Measurements from ENCODE around the gene SAMD1. TPM values are rescaled to one million over a fixed set of nuclear protein-coding genes. Genes with fewer than 3 reads are reported as not detected.

The SAMD1 gene
- total and polyA plus RNA-seq, 9 of the 15 experiments (the other 6 are each of a cell fraction or from before 2014, with no cell fraction given) = 2.9 to 96.0 (median 43.5) TPM

- TF ChIP-seq, protein P1, sequence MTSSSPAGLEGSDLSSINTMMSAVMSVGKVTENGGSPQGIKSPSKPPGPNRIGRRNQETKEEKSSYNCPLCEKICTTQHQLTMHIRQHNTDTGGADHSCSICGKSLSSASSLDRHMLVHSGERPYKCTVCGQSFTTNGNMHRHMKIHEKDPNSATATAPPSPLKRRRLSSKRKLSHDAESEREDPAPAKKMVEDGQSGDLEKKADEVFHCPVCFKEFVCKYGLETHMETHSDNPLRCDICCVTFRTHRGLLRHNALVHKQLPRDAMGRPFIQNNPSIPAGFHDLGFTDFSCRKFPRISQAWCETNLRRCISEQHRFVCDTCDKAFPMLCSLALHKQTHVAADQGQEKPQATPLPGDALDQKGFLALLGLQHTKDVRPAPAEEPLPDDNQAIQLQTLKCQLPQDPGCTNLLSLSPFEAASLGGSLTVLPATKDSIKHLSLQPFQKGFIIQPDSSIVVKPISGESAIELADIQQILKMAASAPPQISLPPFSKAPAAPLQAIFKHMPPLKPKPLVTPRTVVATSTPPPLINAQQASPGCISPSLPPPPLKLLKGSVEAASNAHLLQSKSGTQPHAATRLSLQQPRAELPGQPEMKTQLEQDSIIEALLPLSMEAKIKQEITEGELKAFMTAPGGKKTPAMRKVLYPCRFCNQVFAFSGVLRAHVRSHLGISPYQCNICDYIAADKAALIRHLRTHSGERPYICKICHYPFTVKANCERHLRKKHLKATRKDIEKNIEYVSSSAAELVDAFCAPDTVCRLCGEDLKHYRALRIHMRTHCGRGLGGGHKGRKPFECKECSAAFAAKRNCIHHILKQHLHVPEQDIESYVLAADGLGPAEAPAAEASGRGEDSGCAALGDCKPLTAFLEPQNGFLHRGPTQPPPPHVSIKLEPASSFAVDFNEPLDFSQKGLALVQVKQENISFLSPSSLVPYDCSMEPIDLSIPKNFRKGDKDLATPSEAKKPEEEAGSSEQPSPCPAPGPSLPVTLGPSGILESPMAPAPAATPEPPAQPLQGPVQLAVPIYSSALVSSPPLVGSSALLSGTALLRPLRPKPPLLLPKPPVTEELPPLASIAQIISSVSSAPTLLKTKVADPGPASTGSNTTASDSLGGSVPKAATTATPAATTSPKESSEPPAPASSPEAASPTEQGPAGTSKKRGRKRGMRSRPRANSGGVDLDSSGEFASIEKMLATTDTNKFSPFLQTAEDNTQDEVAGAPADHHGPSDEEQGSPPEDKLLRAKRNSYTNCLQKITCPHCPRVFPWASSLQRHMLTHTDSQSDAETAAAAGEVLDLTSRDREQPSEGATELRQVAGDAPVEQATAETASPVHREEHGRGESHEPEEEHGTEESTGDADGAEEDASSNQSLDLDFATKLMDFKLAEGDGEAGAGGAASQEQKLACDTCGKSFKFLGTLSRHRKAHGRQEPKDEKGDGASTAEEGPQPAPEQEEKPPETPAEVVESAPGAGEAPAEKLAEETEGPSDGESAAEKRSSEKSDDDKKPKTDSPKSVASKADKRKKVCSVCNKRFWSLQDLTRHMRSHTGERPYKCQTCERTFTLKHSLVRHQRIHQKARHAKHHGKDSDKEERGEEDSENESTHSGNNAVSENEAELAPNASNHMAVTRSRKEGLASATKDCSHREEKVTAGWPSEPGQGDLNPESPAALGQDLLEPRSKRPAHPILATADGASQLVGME (CRISPR knock-in tag; IDR thresholded peaks at IDR 0.05) = 0 out of 2 replicates have a peak, but pooled peaks have one; percentile 19
- TF ChIP-seq HNRNPLL (IDR thresholded peaks at IDR 0.05; ENCODE audit: low read depth, low read length, poor library complexity, severe bottlenecking) (no peak), NCOA4 (IDR thresholded peaks at IDR 0.05; ENCODE audit: partially characterized antibody) (no peak), GABPB1 (CRISPR knock-in tag; IDR thresholded peaks at IDR 0.05) (no peak), ZNF695 (CRISPR knock-in tag; IDR thresholded peaks at IDR 0.05) (0 out of 2 replicates have a peak, but pooled peaks have one; percentile 15), TRIM28 (IDR thresholded peaks at IDR 0.05) (no peak), ZBTB7A (IDR thresholded peaks at IDR 0.05; ENCODE audit: borderline replicate concordance, control insufficient read depth, low read depth, low read length) (peak; percentile 25; the same call in 1 of the 2 replicates), OTX1 (CRISPR knock-in tag; IDR thresholded peaks at IDR 0.05) (no peak), PHF20 (IDR thresholded peaks at IDR 0.05; ENCODE audit: partially characterized antibody) (peak; percentile 74), CBX2 (IDR thresholded peaks at IDR 0.05; ENCODE audit: insufficient read depth, low read length, poor library complexity, severe bottlenecking) (no peak), RAD51 (IDR thresholded peaks at IDR 0.05; ENCODE audit: borderline replicate concordance, low read depth) (no peak), HDAC8 (tag; IDR thresholded peaks at IDR 0.05) (no peak), CSDE1 (IDR thresholded peaks at IDR 0.05) (no peak), ZNF121 (CRISPR knock-in tag; conservative IDR thresholded peaks at IDR 0.05) (no peak), SETDB1 (IDR thresholded peaks at IDR 0.05; ENCODE audit: low read length) (no peak), COPS2 (conservative IDR thresholded peaks at IDR 0.05) (no peak), NRF1 (conservative IDR thresholded peaks at IDR 0.05 in 1 of 2, IDR thresholded peaks at IDR 0.05 in 1 of 2) (peak; percentile 58 to 73; a peak in 2 of 4 replicates), NR2F6 (CRISPR knock-in tag; IDR thresholded peaks at IDR 0.05) (0 out of 2 replicates have a peak, but pooled peaks have one; percentile 62), ZSCAN32 (CRISPR knock-in tag; IDR thresholded peaks at IDR 0.05) (no peak), ZNF778 (CRISPR knock-in tag; IDR thresholded peaks at IDR 0.05) (no peak), PTTG1 (tag; IDR thresholded peaks at IDR 0.05; ENCODE audit: low read depth) (no peak), NFE2 (IDR thresholded peaks at IDR 0.05; ENCODE audit: low read depth) (no peak), ZC3H11A (IDR thresholded peaks at IDR 0.05; ENCODE audit: low read depth, low read length) (no peak), SIRT6 (IDR thresholded peaks at IDR 0.05; ENCODE audit: low read depth, low read length) (no peak), NFIX (CRISPR knock-in tag; IDR thresholded peaks at IDR 0.05; ENCODE audit: low read depth) (no peak)
These were observed 27.9 kb upstream of the SAMD1 start (continued) for GRCh38 chr19:14118165-14119051.
